ENCODE data around the gene PIAS2. TPM values are rescaled to one million over a fixed set of nuclear protein-coding genes. Genes with fewer than 3 reads are reported as not detected.

PIAS2 gene
- total RNA-seq, 1 experiment from 2014 or later = 72.8 TPM

DNA sequence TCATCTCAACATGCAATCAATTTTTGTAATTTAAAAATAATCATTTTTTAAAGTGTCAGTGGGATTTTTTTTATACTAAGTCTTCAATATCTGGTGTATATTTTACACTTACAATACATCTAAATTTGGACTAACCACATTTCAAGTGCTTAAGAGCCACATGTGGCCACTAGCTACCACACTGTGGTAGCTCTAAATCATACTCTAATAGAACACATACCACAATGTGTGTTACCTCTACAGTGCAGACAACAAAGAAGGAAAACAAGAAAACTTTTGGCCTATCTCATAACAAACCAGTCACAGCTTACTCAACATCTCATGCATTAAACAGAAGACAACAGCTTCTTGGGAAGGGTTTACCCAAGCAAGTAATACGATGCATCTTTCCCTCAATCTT is 24.5 kb downstream of the PIAS2 start:
- intact Hi-C loops (cut with micrococcal nuclease; ENCODE audit: unreplicated experiment) = no loop called here
- DNase-seq (ENCODE audit: low spot score) = no peak
- peaks cover 22% of the 10 kb centered on the region for H3K9me3 ChIP-seq (ENCODE audit: low read depth, low read length, poor library complexity, severe bottlenecking)
- peaks cover 30% of the 10 kb centered on the region for H3K36me3 ChIP-seq (ENCODE audit: insufficient read depth, low read length, poor library complexity, severe bottlenecking)
- POLR2A ChIA-PET (ENCODE audit: low non-redundant PET) = no interaction called here
- H3K4me1 ChIP-seq (ENCODE audit: insufficient read depth, low read length, poor library complexity, severe bottlenecking) = peaks cover 20% of the 10 kb centered on the region
- no peaks in the 10 kb centered on the region for H3K27me3 ChIP-seq (replicated peaks; ENCODE audit: insufficient read depth, low read depth, low read length, poor library complexity)
- TF ChIP-seq EZH2 (IDR thresholded peaks at IDR 0.05; ENCODE audit: borderline replicate concordance, low read depth, low read length, poor library complexity, severe bottlenecking) = no peak
- no peak for TF ChIP-seq CTCF (conservative IDR thresholded peaks at IDR 0.05; ENCODE audit: low read depth, low read length)
- CTCF ChIA-PET = no interaction called here
- BruUV-seq (replicated peaks) = no TSS peak
- H3K27ac ChIP-seq (ENCODE audit: low read depth, low read length, poor library complexity, severe bottlenecking) = no peak overlapping the region
- H3K4me3 ChIP-seq (ENCODE audit: low read depth, low read length, poor library complexity, severe bottlenecking) = no peak overlapping the region

GRCh38 chr18:46891742-46892214 is 25.5 kb downstream of the PIAS2 start:
- no TSS peak for BruUV-seq (replicated peaks)
- DNase-seq (ENCODE audit: low spot score) = no peak
- peaks cover 12% of the 10 kb centered on the region for H3K4me1 ChIP-seq (ENCODE audit: insufficient read depth, low read length, poor library complexity, severe bottlenecking)
- H3K27me3 ChIP-seq (replicated peaks; ENCODE audit: insufficient read depth, low read depth, low read length, poor library complexity) = no peaks in the 10 kb centered on the region
- intact Hi-C loops (cut with micrococcal nuclease; ENCODE audit: unreplicated experiment) = no loop called here
- H3K9me3 ChIP-seq (ENCODE audit: low read depth, low read length, poor library complexity, severe bottlenecking) = peaks cover 25% of the 10 kb centered on the region
- peaks cover 35% of the 10 kb centered on the region for H3K36me3 ChIP-seq (ENCODE audit: insufficient read depth, low read length, poor library complexity, severe bottlenecking)
- CTCF ChIA-PET = no interaction called here
- H3K4me3 ChIP-seq (ENCODE audit: low read depth, low read length, poor library complexity, severe bottlenecking) = no peak overlapping the region
- H3K27ac ChIP-seq (ENCODE audit: low read depth, low read length, poor library complexity, severe bottlenecking) = no peak overlapping the region
- POLR2A ChIA-PET (ENCODE audit: low non-redundant PET) = no interaction called here
- no peak for TF ChIP-seq CTCF (conservative IDR thresholded peaks at IDR 0.05; ENCODE audit: low read depth, low read length)

DNA sequence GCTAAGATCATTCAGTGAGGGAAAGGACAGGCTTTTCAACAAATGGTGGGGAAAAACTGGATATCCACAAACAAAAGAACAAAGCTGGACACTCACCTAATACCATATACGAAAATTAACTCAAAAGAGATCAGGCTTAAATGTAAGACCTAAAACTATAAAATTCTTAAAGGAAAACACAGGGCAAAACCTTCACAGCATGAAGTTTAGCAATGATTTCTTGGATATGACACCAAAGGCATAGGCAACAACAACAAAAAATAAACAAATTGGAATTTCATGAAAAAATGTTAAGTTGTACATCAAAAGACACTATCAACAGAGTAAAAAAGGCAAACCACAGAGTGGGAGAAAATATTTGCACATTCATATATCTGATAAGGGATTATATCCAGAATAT is 28.3 kb downstream of the PIAS2 start:
- DNase-seq (ENCODE audit: low spot score) = no peak
- ChIA-PET POLR2A (ENCODE audit: low non-redundant PET) (no interaction called here), CTCF (no interaction called here)
- intact Hi-C loops (cut with micrococcal nuclease; ENCODE audit: unreplicated experiment) = no loop called here
- no peak for TF ChIP-seq CTCF (conservative IDR thresholded peaks at IDR 0.05; ENCODE audit: low read depth, low read length)
- no peak for TF ChIP-seq EZH2 (IDR thresholded peaks at IDR 0.05; ENCODE audit: borderline replicate concordance, low read depth, low read length, poor library complexity, severe bottlenecking)
- Histone ChIP-seq H3K4me3 (ENCODE audit: low read depth, low read length, poor library complexity, severe bottlenecking) (no peak overlapping the region), H3K27ac (ENCODE audit: low read depth, low read length, poor library complexity, severe bottlenecking) (no peak overlapping the region), H3K36me3 (ENCODE audit: insufficient read depth, low read length, poor library complexity, severe bottlenecking) (peaks cover 37% of the 10 kb centered on the region), H3K4me1 (ENCODE audit: insufficient read depth, low read length, poor library complexity, severe bottlenecking) (no peaks in the 10 kb centered on the region), H3K27me3 (replicated peaks; ENCODE audit: insufficient read depth, low read depth, low read length, poor library complexity) (no peaks in the 10 kb centered on the region), H3K9me3 (ENCODE audit: low read depth, low read length, poor library complexity, severe bottlenecking) (peaks cover 25% of the 10 kb centered on the region)
- no TSS peak for BruUV-seq (replicated peaks)
